Thyroid gland (tissue), 4 donors: ENCODE data around the gene LOXL4.

Experiments
- CTCF ChIP-seq, 6 experiments: fragments of 200-600 bp in 3 of 6; fragments of 450-650 bp in 3 of 6; sonication (generic) in 3 of 6; IDR thresholded peaks; one replicate each; pipeline ENCODE4 v1.5.1; 2016 to 2019; ENCODE audit warnings: antibody characterized with exemption in 6 of 6, mild to moderate bottlenecking in 2 of 6, inconsistent platforms in 1 of 6, moderate library complexity in 1 of 6
- POLR2A ChIP-seq, 2 donors: fragments of 450-650 bp; IDR thresholded peaks; one replicate each; pipeline ENCODE4 v1.6.1; 2017; ENCODE audit warnings: antibody characterized with exemption in 2 of 2, mild to moderate bottlenecking in 2 of 2, moderate library complexity in 1 of 2

- no peak for TF ChIP-seq CTCF (IDR thresholded peaks at IDR 0.05)
- TF ChIP-seq POLR2A (IDR thresholded peaks at IDR 0.05), result no peak
Observed at GRCh38 chr10:98209441-98209840, 58.6 kb downstream of the LOXL4 start.
